SK-N-SH (cell line): ENCODE measurements around the gene TNS4. TPM values are rescaled to one million over a fixed set of nuclear protein-coding genes. Genes with fewer than 3 reads are reported as not detected.

ENCODE experiments used
- CTCF ChIA-PET: fragments of 300-600, 350-600 bp; formaldehyde crosslinking; extraction: SDS; loops from one replicate; lab custom pipeline; 2021; lab: Yijun Ruan, JAX
- POLR2A ChIA-PET: fragments of 350-600 bp; sonication (Branson Sonifier 250); formaldehyde crosslinking; extraction: SDS; loops from one replicate; lab custom pipeline; 2020; ENCODE audit warnings: antibody characterized with exemption, inconsistent platforms; lab: Yijun Ruan, JAX
- DNase-seq: peaks from one replicate; pipeline ENCODE4 v3.0.0; 2012
- H2AFZ ChIP-seq: fragments of 200-600 bp; sonication (generic); 2 replicates; pipeline ENCODE4 v1.8.1; 2016; ENCODE audit warnings: antibody characterized with exemption, mild to moderate bottlenecking, low read depth
- H3F3A ChIP-seq: fragments of 200-600 bp; sonication (generic); replicated peaks from 2 replicates; pipeline ENCODE3; 2016; ENCODE audit warnings: antibody characterized with exemption, mild to moderate bottlenecking; ENCODE audit not compliant: insufficient read depth
- H3K27ac ChIP-seq, 2 experiments: fragments of 200-500 bp in 1 of 2; fragments of 200-600 bp in 1 of 2; sonication (Bioruptor generic) in 1 of 2; sonication (generic), shearing (Covaris generic) in 1 of 2; 2 replicates each; pipeline versions ENCODE4 v1.5.1 to v1.6.1; 2014 to 2016; ENCODE audit warnings: low read depth in 2 of 2, inconsistent platforms in 1 of 2, low read length in 1 of 2, mild to moderate bottlenecking in 1 of 2, mixed read lengths in 1 of 2
- H3K27me3 ChIP-seq: fragments of 200-600 bp; sonication (generic), shearing (Covaris generic); 2 replicates; pipeline ENCODE4 v1.6.1; 2016; ENCODE audit warnings: mixed run types; ENCODE audit not compliant: insufficient read depth
- H3K36me3 ChIP-seq, 2 experiments: fragments of 200-500 bp in 1 of 2; fragments of 200-600 bp in 1 of 2; sonication (Bioruptor generic) in 1 of 2; sonication (generic) in 1 of 2; replicated peaks in 1 of 2; 2 replicates each; pipeline versions ENCODE3 to v1.5.1; 2014 to 2016; ENCODE audit warnings: low read length in 1 of 2, mild to moderate bottlenecking in 1 of 2; ENCODE audit not compliant: insufficient read depth in 2 of 2, control insufficient read depth in 1 of 2
- H3K4me1 ChIP-seq, 2 experiments: fragments of 200-500 bp in 1 of 2; fragments of 200-600 bp in 1 of 2; sonication (Bioruptor generic) in 1 of 2; sonication (generic), shearing (Covaris generic) in 1 of 2; 2 replicates each; pipeline versions ENCODE4 v1.5.1 to v1.6.1; 2014 to 2016; ENCODE audit warnings: low read depth in 1 of 2, low read length in 1 of 2, mixed run types in 1 of 2; ENCODE audit not compliant: insufficient read depth in 2 of 2, control insufficient read depth in 1 of 2
- H3K4me2 ChIP-seq: fragments of 200-600 bp; sonication (generic), shearing (Covaris generic); 2 replicates; pipeline ENCODE4 v1.6.1; 2017; ENCODE audit warnings: mixed run types
- H3K4me3 ChIP-seq, 2 experiments: fragments of 200-500 bp in 1 of 2; fragments of 200-600 bp in 1 of 2; sonication (Bioruptor generic) in 1 of 2; sonication (generic), shearing (Covaris generic) in 1 of 2; 2 replicates each; pipeline versions ENCODE4 v1.5.1 to v1.8.1; 2014 to 2016; ENCODE audit warnings: low read depth in 2 of 2, inconsistent platforms in 1 of 2, low read length in 1 of 2, mild to moderate bottlenecking in 1 of 2, mixed read lengths in 1 of 2, moderate library complexity in 1 of 2
- H3K79me2 ChIP-seq: fragments of 200-600 bp; sonication (generic); 2 replicates; pipeline ENCODE4 v1.8.1; 2017; ENCODE audit warnings: mild to moderate bottlenecking; ENCODE audit not compliant: insufficient read depth
- H3K9ac ChIP-seq: fragments of 200-600 bp; sonication (generic); 2 replicates; pipeline ENCODE4 v1.6.1; 2017; ENCODE audit warnings: mixed run types
- H3K9me2 ChIP-seq: fragments of 200-600 bp; sonication (generic); 2 replicates; pipeline ENCODE4 v1.6.1; 2017; ENCODE audit warnings: mixed run types
- H3K9me3 ChIP-seq: fragments of 200-600 bp; sonication (generic); 2 replicates; pipeline ENCODE4 v1.6.1; 2017; ENCODE audit warnings: mixed run types, mild to moderate bottlenecking, moderate library complexity
- H4K20me1 ChIP-seq: fragments of 200-600 bp; sonication (generic); 2 replicates; pipeline ENCODE4 v1.6.1; 2017; ENCODE audit warnings: mild to moderate bottlenecking, mixed run types; ENCODE audit not compliant: insufficient read depth
- ELF1 ChIP-seq: IDR thresholded peaks from 2 replicates; pipeline ENCODE4 v1.4.0; 2012
- EZH2phosphoT487 ChIP-seq: fragments of 200-600 bp; sonication (generic); IDR thresholded peaks from 2 replicates; pipeline ENCODE4 v1.6.1; 2017; ENCODE audit warnings: low read depth, mixed run types, mild to moderate bottlenecking, antibody characterized with exemption, moderate library complexity, borderline replicate concordance
- FOSL2 ChIP-seq: IDR thresholded peaks from 2 replicates; pipeline ENCODE4 v1.4.0; 2012; ENCODE audit warnings: low read depth, mild to moderate bottlenecking, moderate library complexity, borderline replicate concordance
- FOXJ3 ChIP-seq: sonication (generic); formaldehyde crosslinking; IDR thresholded peaks from 2 replicates; pipeline ENCODE4 v1.5.1; 2020; ENCODE audit warnings: mild to moderate bottlenecking, missing genetic modification reagents
- FOXM1 ChIP-seq: IDR thresholded peaks from 2 replicates; pipeline ENCODE4 v1.4.0; 2012; ENCODE audit warnings: low read depth, mild to moderate bottlenecking
- GABPA ChIP-seq: IDR thresholded peaks from 2 replicates; pipeline ENCODE4 v1.4.0; 2012; ENCODE audit warnings: low read depth, mild to moderate bottlenecking
- GATA2 ChIP-seq: sonication (generic); formaldehyde crosslinking; IDR thresholded peaks from 2 replicates; pipeline ENCODE4 v1.5.0; 2020; ENCODE audit warnings: mild to moderate bottlenecking, missing genetic modification reagents
- MEF2A ChIP-seq: IDR thresholded peaks from 2 replicates; pipeline ENCODE4 v1.4.0; 2012; ENCODE audit warnings: low read depth, borderline replicate concordance
- POLR2AphosphoS5 ChIP-seq: IDR thresholded peaks from 2 replicates; pipeline ENCODE4 v1.6.1; 2012; ENCODE audit warnings: low read depth, low read length
- RCOR1 ChIP-seq: fragments of 150-350 bp; IDR thresholded peaks from 2 replicates; pipeline ENCODE4 v1.6.1; 2017; ENCODE audit warnings: antibody characterized with exemption, low read length
- RFX5 ChIP-seq: IDR thresholded peaks from 2 replicates; pipeline ENCODE4 v1.6.1; 2012; ENCODE audit warnings: mild to moderate bottlenecking, improper control_type of control experiment, low read length
- RXRA ChIP-seq: IDR thresholded peaks from 2 replicates; pipeline ENCODE4 v1.4.0; 2012; ENCODE audit warnings: low read depth, mild to moderate bottlenecking, borderline replicate concordance
- TCF12 ChIP-seq: IDR thresholded peaks from 2 replicates; pipeline ENCODE4 v1.4.0; 2012
- WGBS: methylation state at CpG from one replicate; pipeline ENCODE4 v1.1.6; 2017; ENCODE audit warnings: low lambda C conversion rate; 5-methylcytosine and 5-hydroxymethylcytosine counted together
- polyA plus RNA-seq, 3 experiments: library from polyadenylated mRNA; depleted of rRNA; stranded (reverse); fragments of >200 nt; gene quantifications; 2 replicates each; pipeline ENCODE4 v1.2.3, GENCODE V29; 2012
- TF ChIP-seq, protein P1 (sequence below): IDR thresholded peaks from 2 replicates; pipeline ENCODE4 v1.4.0; 2012; ENCODE audit warnings: low read depth, borderline replicate concordance
- TF ChIP-seq, protein P2 (sequence below): IDR thresholded peaks from 2 replicates; pipeline ENCODE4 v1.6.1; 2012; ENCODE audit warnings: mild to moderate bottlenecking, low read depth, low read length, moderate library complexity
- TF ChIP-seq, protein P3 (sequence below): IDR thresholded peaks from 2 replicates; pipeline ENCODE4; 2012

The TNS4 gene
- polyA plus RNA-seq, 1 of the 3 experiments (the other 2 are of a cell fraction), result not detected

DNA sequence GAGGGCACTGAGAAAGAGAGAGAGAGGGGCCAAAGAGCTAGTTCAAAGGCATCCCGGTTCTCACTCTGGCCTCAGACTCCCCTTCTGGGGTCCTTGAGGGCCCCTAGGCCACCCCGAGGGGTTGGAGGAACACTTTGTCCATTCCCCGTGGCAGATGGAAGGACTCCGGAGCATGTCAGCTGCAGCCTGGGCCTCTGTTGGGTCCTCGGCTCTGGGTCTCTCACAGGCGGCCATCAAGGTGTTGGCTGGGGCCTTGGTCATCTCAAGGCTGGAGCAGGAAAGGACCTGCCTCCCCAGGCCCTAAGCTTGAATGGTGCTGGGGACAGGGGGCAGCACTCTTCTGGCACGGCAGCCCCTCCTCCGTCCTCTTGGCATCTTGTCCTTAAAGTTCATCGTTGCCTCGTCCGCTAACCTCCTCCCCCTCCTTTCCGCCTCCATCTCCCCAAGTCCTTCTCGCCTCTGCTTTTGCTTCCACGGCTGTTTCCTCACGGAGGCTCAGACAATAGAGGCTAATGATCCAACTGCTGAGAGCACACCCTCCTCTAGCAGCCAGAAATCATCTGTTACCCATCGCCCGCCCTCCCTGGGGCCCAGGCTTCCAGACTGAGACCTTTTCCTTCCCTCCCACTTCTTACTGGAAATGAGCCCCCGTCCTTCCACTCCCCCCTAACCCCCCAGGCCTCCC lies 40.6 kb upstream of the TNS4 start:
- Histone ChIP-seq H4K20me1 (no peaks in the 10 kb centered on the region), H3K36me3 (no peaks in the 10 kb centered on the region), H3K9ac (no peak overlapping the region), H3K4me1 (peaks cover 9 to 72% of the 10 kb centered on the region in 2 experiments; a peak in 3 of 4 replicates), H3K27ac (peak overlapping the region; percentile 63 to 96; a peak in 3 of 4 replicates), H2AFZ (0 out of 2 replicates have a peak overlapping the region, but pooled peaks have one; percentile 43), H3F3A (peaks cover 4% of the 10 kb centered on the region), H3K9me3 (no peaks in the 10 kb centered on the region), H3K4me2 (no peak overlapping the region), H3K79me2 (no peaks in the 10 kb centered on the region), H3K27me3 (no peaks in the 10 kb centered on the region), H3K9me2 (no peaks in the 10 kb centered on the region), H3K4me3 (no peak overlapping the region)
- CTCF ChIA-PET, result interaction anchor here (0.9 to 16.8 kb wide), 8 partner anchors 9 to 183 kb away, joined by 3 to 381 read pairs (median 9); partner anchors contain the start of genes CCR7 and GJD3
- 78% methylated on average over 16 of the region's 18 CpGs for WGBS
- TF ChIP-seq GABPA, result no peak
- POLR2A ChIA-PET, result interaction anchor here (0.8 to 2.9 kb wide), 10 partner anchors 8 to 429 kb away, joined by 3 to 12 read pairs (median 4); partner anchors contain the start of genes RARA and TOP2A
- DNase-seq, result no peak

DNA sequence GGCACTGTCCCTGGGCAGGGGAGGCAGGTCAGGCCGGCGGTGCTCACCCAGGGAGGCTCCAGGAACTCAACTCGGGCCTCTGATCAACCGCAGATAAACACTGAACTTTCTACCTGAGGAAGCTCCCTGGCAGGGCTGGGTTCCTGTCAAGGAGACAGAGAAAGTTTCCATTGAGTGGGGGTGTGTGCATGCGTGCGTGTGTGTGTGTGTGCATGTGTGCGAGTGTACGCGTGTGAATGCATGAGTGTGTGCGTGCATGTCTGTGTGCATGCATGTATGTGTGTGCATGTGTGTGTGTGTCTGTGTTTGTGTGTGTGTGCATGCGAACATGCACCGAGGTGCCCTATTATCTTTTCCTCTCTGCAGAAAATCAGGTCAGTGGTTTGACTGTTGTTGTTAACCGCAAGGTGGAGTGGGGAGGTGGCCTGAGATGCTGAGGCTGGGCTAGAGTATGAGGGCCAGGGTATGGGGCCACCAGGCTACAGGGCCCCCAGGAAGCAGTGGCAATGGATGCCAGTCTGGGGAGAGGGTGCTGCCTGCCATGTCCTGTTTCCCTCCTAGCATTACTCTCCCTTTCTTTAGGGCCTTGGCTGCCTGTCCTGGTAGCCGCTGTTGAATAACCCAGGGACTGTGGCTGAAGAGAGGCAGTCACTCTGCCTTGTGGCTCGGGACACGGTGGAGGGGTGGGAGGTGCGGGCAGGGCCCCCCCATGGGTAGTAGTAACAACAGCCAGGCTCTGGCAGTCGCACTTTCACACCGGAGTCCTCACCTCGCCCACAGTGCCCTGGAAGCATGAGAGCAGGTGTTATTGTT lies 39.8 kb upstream of the TNS4 start:
- no peaks in the 10 kb centered on the region for H4K20me1 ChIP-seq
- no peak for DNase-seq
- H3K4me2 ChIP-seq, result no peak overlapping the region
- peak overlapping the region in 1 of 2 experiments; percentile 96; a peak in 2 of 4 replicates for H3K27ac ChIP-seq
- H3K9ac ChIP-seq, result no peak overlapping the region
- H3K4me1 ChIP-seq, result peaks cover 13 to 80% of the 10 kb centered on the region in 2 experiments; a peak in 3 of 4 replicates
- H3K79me2 ChIP-seq, result no peaks in the 10 kb centered on the region
- H2AFZ ChIP-seq, result no peak overlapping the region
- POLR2A ChIA-PET, result interaction anchor here (1.4 to 2.9 kb wide), 3 partner anchors 8 to 18 kb away, joined by 4 to 12 read pairs (median 11); no protein-coding TSS in a partner anchor
- H3K27me3 ChIP-seq, result no peaks in the 10 kb centered on the region
- no peaks in the 10 kb centered on the region for H3K36me3 ChIP-seq
- H3F3A ChIP-seq, result peaks cover 4% of the 10 kb centered on the region
- no peaks in the 10 kb centered on the region for H3K9me3 ChIP-seq
- H3K9me2 ChIP-seq, result no peaks in the 10 kb centered on the region
- 94% methylated on average over 11 of the region's 20 CpGs for WGBS
- TF ChIP-seq POLR2AphosphoS5 (no peak), ELF1 (no peak), GABPA (no peak), FOSL2 (no peak), GATA2 (CRISPR knock-in tag) (no peak), TCF12 (no peak), FOXJ3 (no peak), MEF2A (no peak), RCOR1 (no peak), FOXM1 (no peak), EZH2phosphoT487 (no peak), RXRA (no peak), RFX5 (no peak)
- TF ChIP-seq, protein P1, sequence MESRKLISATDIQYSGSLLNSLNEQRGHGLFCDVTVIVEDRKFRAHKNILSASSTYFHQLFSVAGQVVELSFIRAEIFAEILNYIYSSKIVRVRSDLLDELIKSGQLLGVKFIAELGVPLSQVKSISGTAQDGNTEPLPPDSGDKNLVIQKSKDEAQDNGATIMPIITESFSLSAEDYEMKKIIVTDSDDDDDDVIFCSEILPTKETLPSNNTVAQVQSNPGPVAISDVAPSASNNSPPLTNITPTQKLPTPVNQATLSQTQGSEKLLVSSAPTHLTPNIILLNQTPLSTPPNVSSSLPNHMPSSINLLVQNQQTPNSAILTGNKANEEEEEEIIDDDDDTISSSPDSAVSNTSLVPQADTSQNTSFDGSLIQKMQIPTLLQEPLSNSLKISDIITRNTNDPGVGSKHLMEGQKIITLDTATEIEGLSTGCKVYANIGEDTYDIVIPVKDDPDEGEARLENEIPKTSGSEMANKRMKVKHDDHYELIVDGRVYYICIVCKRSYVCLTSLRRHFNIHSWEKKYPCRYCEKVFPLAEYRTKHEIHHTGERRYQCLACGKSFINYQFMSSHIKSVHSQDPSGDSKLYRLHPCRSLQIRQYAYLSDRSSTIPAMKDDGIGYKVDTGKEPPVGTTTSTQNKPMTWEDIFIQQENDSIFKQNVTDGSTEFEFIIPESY, result no peak
- TF ChIP-seq, protein P2, sequence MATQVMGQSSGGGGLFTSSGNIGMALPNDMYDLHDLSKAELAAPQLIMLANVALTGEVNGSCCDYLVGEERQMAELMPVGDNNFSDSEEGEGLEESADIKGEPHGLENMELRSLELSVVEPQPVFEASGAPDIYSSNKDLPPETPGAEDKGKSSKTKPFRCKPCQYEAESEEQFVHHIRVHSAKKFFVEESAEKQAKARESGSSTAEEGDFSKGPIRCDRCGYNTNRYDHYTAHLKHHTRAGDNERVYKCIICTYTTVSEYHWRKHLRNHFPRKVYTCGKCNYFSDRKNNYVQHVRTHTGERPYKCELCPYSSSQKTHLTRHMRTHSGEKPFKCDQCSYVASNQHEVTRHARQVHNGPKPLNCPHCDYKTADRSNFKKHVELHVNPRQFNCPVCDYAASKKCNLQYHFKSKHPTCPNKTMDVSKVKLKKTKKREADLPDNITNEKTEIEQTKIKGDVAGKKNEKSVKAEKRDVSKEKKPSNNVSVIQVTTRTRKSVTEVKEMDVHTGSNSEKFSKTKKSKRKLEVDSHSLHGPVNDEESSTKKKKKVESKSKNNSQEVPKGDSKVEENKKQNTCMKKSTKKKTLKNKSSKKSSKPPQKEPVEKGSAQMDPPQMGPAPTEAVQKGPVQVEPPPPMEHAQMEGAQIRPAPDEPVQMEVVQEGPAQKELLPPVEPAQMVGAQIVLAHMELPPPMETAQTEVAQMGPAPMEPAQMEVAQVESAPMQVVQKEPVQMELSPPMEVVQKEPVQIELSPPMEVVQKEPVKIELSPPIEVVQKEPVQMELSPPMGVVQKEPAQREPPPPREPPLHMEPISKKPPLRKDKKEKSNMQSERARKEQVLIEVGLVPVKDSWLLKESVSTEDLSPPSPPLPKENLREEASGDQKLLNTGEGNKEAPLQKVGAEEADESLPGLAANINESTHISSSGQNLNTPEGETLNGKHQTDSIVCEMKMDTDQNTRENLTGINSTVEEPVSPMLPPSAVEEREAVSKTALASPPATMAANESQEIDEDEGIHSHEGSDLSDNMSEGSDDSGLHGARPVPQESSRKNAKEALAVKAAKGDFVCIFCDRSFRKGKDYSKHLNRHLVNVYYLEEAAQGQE, result no peak
- TF ChIP-seq, protein P3, sequence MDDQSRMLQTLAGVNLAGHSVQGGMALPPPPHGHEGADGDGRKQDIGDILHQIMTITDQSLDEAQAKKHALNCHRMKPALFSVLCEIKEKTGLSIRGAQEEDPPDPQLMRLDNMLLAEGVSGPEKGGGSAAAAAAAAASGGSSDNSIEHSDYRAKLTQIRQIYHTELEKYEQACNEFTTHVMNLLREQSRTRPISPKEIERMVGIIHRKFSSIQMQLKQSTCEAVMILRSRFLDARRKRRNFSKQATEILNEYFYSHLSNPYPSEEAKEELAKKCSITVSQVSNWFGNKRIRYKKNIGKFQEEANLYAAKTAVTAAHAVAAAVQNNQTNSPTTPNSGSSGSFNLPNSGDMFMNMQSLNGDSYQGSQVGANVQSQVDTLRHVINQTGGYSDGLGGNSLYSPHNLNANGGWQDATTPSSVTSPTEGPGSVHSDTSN, result no peak
- CTCF ChIA-PET, result interaction anchor here (0.9 to 16.8 kb wide), 8 partner anchors 8 to 182 kb away, joined by 3 to 381 read pairs (median 22); partner anchors contain the start of genes CCR7, GJD3 and IGFBP4
- no peak overlapping the region for H3K4me3 ChIP-seq
